Small intestine (tissue), 7 donors: ENCODE data around the gene MXI1. TPM values are rescaled to one million over a fixed set of nuclear protein-coding genes. Genes with fewer than 3 reads are reported as not detected.
"Not testable (repeated sequence)": the region's sequence is repeated elsewhere in the genome, so short reads cannot be mapped to it uniquely, and the experiment has no call there.

Experiments used
- DNase-seq, 2 donors: peaks; one replicate each; pipeline versions ENCODE4 v3.0.0 to v3.0.0-alpha.2; 2013
- FAIRE-seq: peaks from 2 replicates; lab custom pipeline; 2012; peaks lifted over from hg19 to GRCh38; lab: Jason Lieb, UNC
- H3K27ac ChIP-seq, 3 donors: one replicate each; pipeline ENCODE4 v1.5.1; 2013; ENCODE audit warnings: low read length in 2 of 3, mild to moderate bottlenecking in 2 of 3, control low read depth in 1 of 3, inconsistent platforms in 1 of 3, low read depth in 1 of 3, moderate library complexity in 1 of 3
- H3K27me3 ChIP-seq, 3 donors: one replicate each; pipeline ENCODE4 v1.6.1; 2013; ENCODE audit warnings: low read length in 3 of 3, inconsistent platforms in 1 of 3; ENCODE audit not compliant: control insufficient read depth in 3 of 3, insufficient read depth in 3 of 3
- H3K36me3 ChIP-seq, 3 donors: one replicate each; pipeline ENCODE4 v1.6.1; 2013; ENCODE audit warnings: low read length in 3 of 3, inconsistent platforms in 1 of 3, low read depth in 1 of 3, mild to moderate bottlenecking in 1 of 3, moderate library complexity in 1 of 3; ENCODE audit not compliant: control insufficient read depth in 3 of 3, insufficient read depth in 2 of 3
- H3K4me1 ChIP-seq, 3 donors: one replicate each; pipeline ENCODE4 v1.6.1; 2013; ENCODE audit warnings: low read length in 2 of 3, inconsistent platforms in 1 of 3, low read depth in 1 of 3, mild to moderate bottlenecking in 1 of 3, moderate library complexity in 1 of 3; ENCODE audit not compliant: control insufficient read depth in 3 of 3, insufficient read depth in 2 of 3
- H3K4me3 ChIP-seq, 3 donors: one replicate each; pipeline ENCODE4 v1.5.1; 2013; ENCODE audit warnings: low read length in 3 of 3, control low read depth in 1 of 3, inconsistent platforms in 1 of 3, low read depth in 1 of 3, mild to moderate bottlenecking in 1 of 3, moderate library complexity in 1 of 3
- H3K9me3 ChIP-seq, 2 donors: one replicate each; pipeline ENCODE4 v1.6.1; 2013; ENCODE audit warnings: low read depth in 1 of 2, low read length in 1 of 2; ENCODE audit not compliant: control insufficient read depth in 2 of 2, insufficient read depth in 1 of 2
- WGBS, 3 donors: extraction: QIAGEN DNeasy Blood & Tissue Kit; methylation state at CpG; one replicate each; pipeline ENCODE4 v1.1.7; 2013; 5-methylcytosine and 5-hydroxymethylcytosine counted together
- polyA plus RNA-seq, 4 donors: library from polyadenylated mRNA; stranded (reverse) in 3 of 4; unstranded in 1 of 4; fragments of 200-250 nt in 3 of 4; fragments of 120-200 nt in 1 of 4; gene quantifications; one replicate each; pipeline versions ENCODE4 v1.2.1 to v1.2.3, GENCODE V29; 2013
- donor health status: healthy with polysubstance abuse.
- donor health status: control.
- donor health status: control.
- donor health status: Bipolar disorder and iron deficiency.
- donor health status: healthy.

The MXI1 gene
- polyA plus RNA-seq, 4 donors = 12.0 to 21.8 (median 18.0) TPM

- no peaks in the 10 kb centered on the region for H3K27me3 ChIP-seq
- no peaks in the 10 kb centered on the region for H3K36me3 ChIP-seq
- H3K9me3 ChIP-seq = no peaks in the 10 kb centered on the region
- H3K27ac ChIP-seq = no peak overlapping the region
- DNase-seq (no peak), FAIRE-seq (peak; percentile 19)
- H3K4me3 ChIP-seq = no peak overlapping the region
- 73 to 92% (median 79%) methylated on average over 3 of the region's 3 CpGs for WGBS, 3 donors
- no peaks in the 10 kb centered on the region for H3K4me1 ChIP-seq
Observed at GRCh38 chr10:110190170-110190569, 17.2 kb upstream of the MXI1 start.

- DNase-seq = no peak
- H3K4me3 ChIP-seq = no peak overlapping the region
- H3K4me1 ChIP-seq = no peaks in the 10 kb centered on the region
- H3K36me3 ChIP-seq = no peaks in the 10 kb centered on the region
- H3K27me3 ChIP-seq = no peaks in the 10 kb centered on the region
- WGBS, 3 donors = 62 to 69% (median 66%) methylated on average over 4 of the region's 4 CpGs
- H3K9me3 ChIP-seq = no peaks in the 10 kb centered on the region
- no peak for FAIRE-seq
- no peak overlapping the region for H3K27ac ChIP-seq
Observed at GRCh38 chr10:110192552-110192951, 14.9 kb upstream of the MXI1 start.

DNA sequence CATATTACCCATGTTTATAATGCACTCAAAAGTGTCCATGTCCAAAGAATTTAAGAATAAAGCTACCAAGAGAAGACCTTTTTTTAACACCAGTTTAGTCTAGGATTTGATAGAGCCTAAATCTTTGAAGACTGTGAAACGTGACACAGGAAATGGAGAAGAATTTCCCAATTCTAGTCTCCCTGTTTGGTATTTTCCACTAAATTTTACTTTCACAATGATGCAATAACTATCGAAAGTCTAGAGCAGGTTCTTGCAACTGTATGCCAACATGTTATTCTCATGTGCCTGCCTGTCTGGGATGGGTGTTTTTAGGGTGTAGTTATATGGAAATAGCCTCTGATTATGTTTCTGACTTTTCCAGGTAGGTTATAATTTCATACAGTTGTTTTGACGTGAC, 6.9 kb upstream of the MXI1 start:
- Histone ChIP-seq H3K4me1 (peaks cover 0 to 24% (median 3%) of the 10 kb centered on the region in 3 donors), H3K9me3 (peaks cover 0 to 2% of the 10 kb centered on the region in 2 donors), H3K4me3 (no peak overlapping the region), H3K27ac (no peak overlapping the region), H3K27me3 (no peaks in the 10 kb centered on the region), H3K36me3 (no peaks in the 10 kb centered on the region)
- FAIRE-seq (no peak), DNase-seq (no peak)
- WGBS, 3 donors = 65 to 90% (median 74%) methylated on average over 3 of the region's 3 CpGs

- H3K36me3 ChIP-seq, H3K4me3 ChIP-seq, H3K9me3 ChIP-seq, FAIRE-seq, H3K27me3 ChIP-seq, DNase-seq, H3K27ac ChIP-seq: not testable (repeated sequence)
- WGBS, 3 donors = 86 to 92% (median 92%) methylated on average over 8 of the region's 8 CpGs
- peaks cover 0 to 24% (median 3%) of the 10 kb centered on the region in 3 donors for H3K4me1 ChIP-seq
Observed at GRCh38 chr10:110201046-110201445, 6.4 kb upstream of the MXI1 start.

DNA sequence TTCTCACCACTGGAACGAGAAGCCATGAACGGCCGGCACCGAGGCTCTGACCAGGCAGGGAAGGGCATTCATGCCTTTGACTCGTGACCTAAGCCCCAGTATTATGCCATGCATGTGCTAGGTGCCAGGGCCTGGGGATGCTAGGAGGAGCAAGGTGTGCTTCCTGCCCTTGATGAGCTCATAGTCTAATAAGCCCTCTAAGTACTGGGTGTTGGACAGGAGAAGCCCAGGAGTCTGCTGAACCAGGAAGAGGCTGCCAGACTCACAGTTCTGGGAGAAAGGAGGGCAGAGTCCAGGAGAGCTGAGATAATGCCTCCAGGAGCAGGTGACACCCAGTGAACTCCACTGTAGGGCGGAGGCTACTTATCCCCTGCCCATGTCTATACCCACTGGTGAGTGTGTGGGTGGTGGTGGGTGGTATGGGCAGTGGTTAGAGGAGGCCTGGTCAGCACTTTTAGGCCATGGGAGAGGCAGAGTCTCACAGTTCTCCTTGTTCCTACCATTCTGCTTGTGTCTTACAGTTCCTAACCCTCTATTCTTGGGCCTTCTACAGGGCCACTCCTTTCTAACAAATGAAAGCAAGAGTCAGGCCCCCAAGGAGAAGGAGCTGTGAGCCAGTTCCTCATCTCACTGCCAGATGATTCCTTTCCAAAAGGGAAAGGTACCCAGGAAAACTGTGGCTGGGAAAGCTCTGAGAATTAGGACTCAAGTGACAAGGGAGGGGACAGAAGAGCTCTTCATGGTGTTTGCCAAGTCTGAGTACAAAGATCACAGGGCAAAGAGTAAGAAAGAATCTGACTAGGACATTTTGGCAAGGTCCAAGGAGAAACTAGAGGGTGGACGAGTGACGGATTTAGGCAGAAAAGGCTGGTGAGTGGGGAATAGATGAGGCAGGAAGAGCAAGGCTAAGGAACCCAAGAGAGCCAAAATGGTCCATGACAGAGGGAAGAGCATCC, 3.6 kb upstream of the MXI1 start:
- H3K9me3 ChIP-seq = peaks cover 0 to 2% of the 10 kb centered on the region in 2 donors
- WGBS, 3 donors = 19 to 69% (median 48%) methylated on average over 8 of the region's 8 CpGs
- H3K4me1 ChIP-seq = peaks cover 0 to 31% (median 3%) of the 10 kb centered on the region in 3 donors
- no peaks in the 10 kb centered on the region for H3K36me3 ChIP-seq
- H3K27me3 ChIP-seq = no peaks in the 10 kb centered on the region
- peak overlapping the region; percentile 85 to 94 (median 90) for H3K27ac ChIP-seq
- no peak overlapping the region for H3K4me3 ChIP-seq
- FAIRE-seq (no peak), DNase-seq (peak; percentile 94 to 100)

- no peaks in the 10 kb centered on the region for H3K36me3 ChIP-seq
- no peak overlapping the region for H3K27ac ChIP-seq
- no peaks in the 10 kb centered on the region for H3K27me3 ChIP-seq
- H3K9me3 ChIP-seq = peaks cover 0 to 2% of the 10 kb centered on the region in 2 donors
- WGBS, 3 donors = 81 to 95% (median 92%) methylated on average over 12 of the region's 12 CpGs
- DNase-seq (no peak), FAIRE-seq (no peak)
- no peak overlapping the region for H3K4me3 ChIP-seq
- H3K4me1 ChIP-seq = peaks cover 0 to 25% (median 3%) of the 10 kb centered on the region in 3 donors
Observed at GRCh38 chr10:110205051-110205675, 2.2 kb upstream of the MXI1 start.

GRCh38 chr10:110207805-110208613, 604 bp downstream of the MXI1 start:
- no peak for FAIRE-seq
- WGBS, 3 donors = 0 to 1% (median 0%) methylated on average over 29 to 57 of the region's 57 CpGs

More at GRCh38 chr10:110207805-110208613, 604 bp downstream of the MXI1 start:
- Histone ChIP-seq H3K4me3 (peak overlapping the region; percentile 56 to 79 (median 60)), H3K27ac (peak overlapping the region; percentile 67 to 85 (median 83)), H3K9me3 (peaks cover 0 to 2% of the 10 kb centered on the region in 2 donors), H3K27me3 (no peaks in the 10 kb centered on the region), H3K4me1 (peaks cover 0 to 37% (median 6%) of the 10 kb centered on the region in 3 donors), H3K36me3 (no peaks in the 10 kb centered on the region)
- DNase-seq = peak; percentile 36 to 75
